HEK293 (cell line): ENCODE data around the gene NANOS1.

Experiments used
- CTCF ChIA-PET: fragments of 350-600 bp; formaldehyde crosslinking; extraction: SDS; loops from one replicate; lab custom pipeline; 2021; ENCODE audit warnings: antibody characterized with exemption; lab: Yijun Ruan, JAX
- POLR2A ChIA-PET: fragments of 300-600 bp; formaldehyde crosslinking; extraction: SDS; loops from one replicate; lab custom pipeline; 2020; ENCODE audit warnings: antibody characterized with exemption, inconsistent platforms; lab: Yijun Ruan, JAX
- H3K27ac ChIP-seq: fragments of 200-500 bp; sonication (Bioruptor generic); 2 replicates; pipeline ENCODE4 v1.5.1; 2014; ENCODE audit warnings: low read depth, low read length, control low read depth, inconsistent platforms; ENCODE audit errors: extremely low read depth
- H3K36me3 ChIP-seq, 2 experiments: fragments of 200-500 bp in 1 of 2; sonication (Bioruptor generic) in 1 of 2; 1 replicate in 1 of 2; 2 replicates in 1 of 2; pipeline ENCODE4 v1.5.1; 2014 to 2017; ENCODE audit warnings: inconsistent platforms in 2 of 2, low read length in 2 of 2; ENCODE audit not compliant: control insufficient read depth in 2 of 2, insufficient read depth in 1 of 2
- H3K4me1 ChIP-seq: fragments of 200-500 bp; sonication (Bioruptor generic); 2 replicates; pipeline ENCODE4 v1.5.1; 2014; ENCODE audit warnings: mild to moderate bottlenecking, low read length, inconsistent platforms; ENCODE audit not compliant: control insufficient read depth, insufficient read depth
- H3K4me3 ChIP-seq: 2 replicates; pipeline ENCODE4 v1.5.1; 2011; ENCODE audit warnings: low read depth, mild to moderate bottlenecking, control low read depth, low read length, moderate library complexity
- H3K9me3 ChIP-seq: fragments of 200-500 bp; sonication (Bioruptor generic); 2 replicates; pipeline ENCODE4 v1.5.1; 2014; ENCODE audit warnings: low read depth, low read length, inconsistent platforms; ENCODE audit not compliant: control insufficient read depth, insufficient read depth
- GLIS2 ChIP-seq: fragments of 450-650 bp; formaldehyde crosslinking; IDR thresholded peaks from 2 replicates; pipeline ENCODE4 v1.5.1; 2016; ENCODE audit warnings: missing biosample characterization, missing genetic modification characterization
- IKZF3 ChIP-seq: fragments of 450-650 bp; IDR thresholded peaks from 2 replicates; pipeline ENCODE4 v1.5.0; 2018; ENCODE audit warnings: missing biosample characterization, mild to moderate bottlenecking, missing genetic modification characterization, moderate library complexity
- KLF16 ChIP-seq: fragments of 450-650 bp; formaldehyde crosslinking; IDR thresholded peaks from 2 replicates; pipeline ENCODE4 v1.5.1; 2017; ENCODE audit warnings: missing biosample characterization, missing genetic modification characterization
- MZF1 ChIP-seq: fragments of 450-650 bp; formaldehyde crosslinking; IDR thresholded peaks from 2 replicates; pipeline ENCODE4 v1.5.1; 2017; ENCODE audit warnings: missing biosample characterization, missing genetic modification characterization, borderline replicate concordance
- PATZ1 ChIP-seq: fragments of 450-650 bp; formaldehyde crosslinking; IDR thresholded peaks from 2 replicates; pipeline ENCODE4 v1.5.1; 2016; ENCODE audit warnings: missing biosample characterization, missing genetic modification characterization
- REPIN1 ChIP-seq: fragments of 450-650 bp; formaldehyde crosslinking; IDR thresholded peaks from 2 replicates; pipeline ENCODE4 v1.5.1; 2017; ENCODE audit warnings: missing biosample characterization, missing genetic modification characterization, low read depth
- SP3 ChIP-seq: fragments of 450-650 bp; formaldehyde crosslinking; IDR thresholded peaks from 2 replicates; pipeline ENCODE4 v1.5.1; 2016; ENCODE audit warnings: missing biosample characterization, missing genetic modification characterization
- YY2 ChIP-seq: fragments of 450-650 bp; formaldehyde crosslinking; IDR thresholded peaks from 2 replicates; pipeline ENCODE4 v1.5.1; 2016; ENCODE audit warnings: missing biosample characterization, missing genetic modification characterization
- ZBTB1 ChIP-seq: fragments of 450-650 bp; formaldehyde crosslinking; IDR thresholded peaks from 2 replicates; pipeline ENCODE4 v1.5.1; 2016; ENCODE audit warnings: missing biosample characterization, missing genetic modification characterization
- ZBTB20 ChIP-seq: fragments of 450-650 bp; formaldehyde crosslinking; IDR thresholded peaks from 2 replicates; pipeline ENCODE4 v1.5.1; 2016; ENCODE audit warnings: missing biosample characterization, missing genetic modification characterization
- ZBTB8A ChIP-seq: fragments of 450-650 bp; formaldehyde crosslinking; IDR thresholded peaks from 2 replicates; pipeline ENCODE4 v1.5.1; 2016; ENCODE audit warnings: missing biosample characterization, missing genetic modification characterization
- ZFHX2 ChIP-seq: fragments of 450-650 bp; formaldehyde crosslinking; conservative IDR thresholded peaks from 2 replicates; pipeline ENCODE4 v1.5.1; 2016; ENCODE audit warnings: missing biosample characterization, missing genetic modification characterization
- ZFP37 ChIP-seq: fragments of 450-650 bp; formaldehyde crosslinking; IDR thresholded peaks from 2 replicates; pipeline ENCODE4 v1.5.1; 2016; ENCODE audit warnings: missing biosample characterization, missing genetic modification characterization
- ZFP69B ChIP-seq: fragments of 450-650 bp; formaldehyde crosslinking; IDR thresholded peaks from 2 replicates; pipeline ENCODE4 v1.5.1; 2016; ENCODE audit warnings: missing biosample characterization, missing genetic modification characterization
- ZNF18 ChIP-seq: fragments of 450-650 bp; formaldehyde crosslinking; IDR thresholded peaks from 2 replicates; pipeline ENCODE4 v1.5.1; 2016; ENCODE audit warnings: missing biosample characterization, missing genetic modification characterization
- ZNF19 ChIP-seq: fragments of 450-650 bp; formaldehyde crosslinking; IDR thresholded peaks from 2 replicates; pipeline ENCODE4; 2016; ENCODE audit warnings: missing biosample characterization, missing genetic modification characterization, low read depth
- ZNF341 ChIP-seq: fragments of 450-650 bp; formaldehyde crosslinking; IDR thresholded peaks from 2 replicates; pipeline ENCODE4; 2016; ENCODE audit warnings: low read depth, missing biosample characterization, missing genetic modification characterization
- ZNF610 ChIP-seq: fragments of 450-650 bp; formaldehyde crosslinking; IDR thresholded peaks from 2 replicates; pipeline ENCODE4 v1.5.1; 2016; ENCODE audit warnings: missing biosample characterization, missing genetic modification characterization, borderline replicate concordance
- ZNF654 ChIP-seq: fragments of 450-650 bp; formaldehyde crosslinking; IDR thresholded peaks from 2 replicates; pipeline ENCODE4 v1.5.1; 2016; ENCODE audit warnings: low read depth, missing biosample characterization, missing genetic modification characterization
- ZNF664 ChIP-seq: fragments of 450-650 bp; formaldehyde crosslinking; IDR thresholded peaks from 2 replicates; pipeline ENCODE4 v1.5.1; 2016; ENCODE audit warnings: missing biosample characterization, missing genetic modification characterization
- ZNF747 ChIP-seq: fragments of 450-650 bp; formaldehyde crosslinking; IDR thresholded peaks from 2 replicates; pipeline ENCODE4 v1.5.1; 2016; ENCODE audit warnings: missing biosample characterization, missing genetic modification characterization
- ZNF76 ChIP-seq: fragments of 450-650 bp; formaldehyde crosslinking; IDR thresholded peaks from 2 replicates; pipeline ENCODE4; 2016; ENCODE audit warnings: low read depth, missing biosample characterization, missing genetic modification characterization, borderline replicate concordance
- ZNF777 ChIP-seq: fragments of 450-650 bp; formaldehyde crosslinking; IDR thresholded peaks from 2 replicates; pipeline ENCODE4 v1.5.1; 2017; ENCODE audit warnings: missing biosample characterization, missing genetic modification characterization, borderline replicate concordance
- ZNF791 ChIP-seq: fragments of 450-650 bp; formaldehyde crosslinking; IDR thresholded peaks from 2 replicates; pipeline ENCODE4 v1.5.1; 2016; ENCODE audit warnings: missing biosample characterization, missing genetic modification characterization
- ZXDB ChIP-seq: fragments of 450-650 bp; formaldehyde crosslinking; IDR thresholded peaks from 2 replicates; pipeline ENCODE4 v1.5.1; 2016; ENCODE audit warnings: missing biosample characterization, missing genetic modification characterization
- TF ChIP-seq, protein P1 (sequence below): fragments of 450-650 bp; formaldehyde crosslinking; IDR thresholded peaks from 2 replicates; pipeline ENCODE4 v1.5.1; 2016; ENCODE audit warnings: missing biosample characterization, missing genetic modification characterization
- TF ChIP-seq, protein P2 (sequence below): fragments of 450-650 bp; formaldehyde crosslinking; IDR thresholded peaks from 2 replicates; pipeline ENCODE4 v1.5.1; 2016; ENCODE audit warnings: missing biosample characterization, missing genetic modification characterization

Gene NANOS1

GRCh38 chr10:119079599-119080520, 50.3 kb downstream of the NANOS1 start:
- ChIA-PET POLR2A (interaction anchor here (0.6 to 3.3 kb wide), 5 partner anchors 8 to 521 kb away, joined by 3 to 19 read pairs (median 3); partner anchors contain the start of gene DENND10), CTCF (interaction anchor here (0.6 kb wide), 1 partner anchor 9 kb away, joined by 3 read pairs; no protein-coding TSS in a partner anchor)
- H3K9me3 ChIP-seq, result no peaks in the 10 kb centered on the region
- H3K36me3 ChIP-seq, result peaks cover 6 to 20% of the 10 kb centered on the region in 2 experiments; a peak in 2 of 3 replicates
- peak overlapping the region; percentile 94 for H3K4me3 ChIP-seq
- peaks cover 12% of the 10 kb centered on the region for H3K4me1 ChIP-seq
- peak overlapping the region; percentile 96 for H3K27ac ChIP-seq
- TF ChIP-seq ZNF341 (tag by site-specific recombination) (peak; percentile 55), ZFP69B (tag by site-specific recombination) (0 out of 2 replicates have a peak, but pooled peaks have one; percentile 8), ZNF664 (tag by site-specific recombination) (no peak), ZNF76 (tag by site-specific recombination) (0 out of 2 replicates have a peak, but pooled peaks have one; percentile 17), ZNF610 (0 out of 2 replicates have a peak, but pooled peaks have one; percentile 26), REPIN1 (tag by site-specific recombination) (0 out of 2 replicates have a peak, but pooled peaks have one; percentile 61), ZNF654 (no peak), GLIS2 (tag by site-specific recombination) (peak; percentile 92), SP3 (tag by site-specific recombination) (peak; percentile 62), ZNF777 (no peak), MZF1 (no peak), ZNF19 (no peak), ZNF747 (tag by site-specific recombination) (no peak), IKZF3 (0 out of 2 replicates have a peak, but pooled peaks have one; percentile 7), YY2 (tag by site-specific recombination) (peak; percentile 76), ZBTB20 (peak; percentile 55; the same call in 1 of the 2 replicates), PATZ1 (tag by site-specific recombination) (peak; percentile 69), ZBTB8A (tag by site-specific recombination) (no peak; the same call in 1 of the 2 replicates), KLF16 (tag by site-specific recombination) (peak; percentile 81), ZFP37 (tag by site-specific recombination) (no peak), ZBTB1 (no peak), ZNF18 (no peak), ZNF791 (no peak), ZXDB (tag by site-specific recombination) (peak; percentile 49; the same call in 1 of the 2 replicates), ZFHX2 (tag by site-specific recombination) (peak; percentile 77)
- TF ChIP-seq, protein P1, sequence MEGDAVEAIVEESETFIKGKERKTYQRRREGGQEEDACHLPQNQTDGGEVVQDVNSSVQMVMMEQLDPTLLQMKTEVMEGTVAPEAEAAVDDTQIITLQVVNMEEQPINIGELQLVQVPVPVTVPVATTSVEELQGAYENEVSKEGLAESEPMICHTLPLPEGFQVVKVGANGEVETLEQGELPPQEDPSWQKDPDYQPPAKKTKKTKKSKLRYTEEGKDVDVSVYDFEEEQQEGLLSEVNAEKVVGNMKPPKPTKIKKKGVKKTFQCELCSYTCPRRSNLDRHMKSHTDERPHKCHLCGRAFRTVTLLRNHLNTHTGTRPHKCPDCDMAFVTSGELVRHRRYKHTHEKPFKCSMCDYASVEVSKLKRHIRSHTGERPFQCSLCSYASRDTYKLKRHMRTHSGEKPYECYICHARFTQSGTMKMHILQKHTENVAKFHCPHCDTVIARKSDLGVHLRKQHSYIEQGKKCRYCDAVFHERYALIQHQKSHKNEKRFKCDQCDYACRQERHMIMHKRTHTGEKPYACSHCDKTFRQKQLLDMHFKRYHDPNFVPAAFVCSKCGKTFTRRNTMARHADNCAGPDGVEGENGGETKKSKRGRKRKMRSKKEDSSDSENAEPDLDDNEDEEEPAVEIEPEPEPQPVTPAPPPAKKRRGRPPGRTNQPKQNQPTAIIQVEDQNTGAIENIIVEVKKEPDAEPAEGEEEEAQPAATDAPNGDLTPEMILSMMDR (tag by site-specific recombination), result 0 out of 2 replicates have a peak, but pooled peaks have one; percentile 5
- TF ChIP-seq, protein P2, sequence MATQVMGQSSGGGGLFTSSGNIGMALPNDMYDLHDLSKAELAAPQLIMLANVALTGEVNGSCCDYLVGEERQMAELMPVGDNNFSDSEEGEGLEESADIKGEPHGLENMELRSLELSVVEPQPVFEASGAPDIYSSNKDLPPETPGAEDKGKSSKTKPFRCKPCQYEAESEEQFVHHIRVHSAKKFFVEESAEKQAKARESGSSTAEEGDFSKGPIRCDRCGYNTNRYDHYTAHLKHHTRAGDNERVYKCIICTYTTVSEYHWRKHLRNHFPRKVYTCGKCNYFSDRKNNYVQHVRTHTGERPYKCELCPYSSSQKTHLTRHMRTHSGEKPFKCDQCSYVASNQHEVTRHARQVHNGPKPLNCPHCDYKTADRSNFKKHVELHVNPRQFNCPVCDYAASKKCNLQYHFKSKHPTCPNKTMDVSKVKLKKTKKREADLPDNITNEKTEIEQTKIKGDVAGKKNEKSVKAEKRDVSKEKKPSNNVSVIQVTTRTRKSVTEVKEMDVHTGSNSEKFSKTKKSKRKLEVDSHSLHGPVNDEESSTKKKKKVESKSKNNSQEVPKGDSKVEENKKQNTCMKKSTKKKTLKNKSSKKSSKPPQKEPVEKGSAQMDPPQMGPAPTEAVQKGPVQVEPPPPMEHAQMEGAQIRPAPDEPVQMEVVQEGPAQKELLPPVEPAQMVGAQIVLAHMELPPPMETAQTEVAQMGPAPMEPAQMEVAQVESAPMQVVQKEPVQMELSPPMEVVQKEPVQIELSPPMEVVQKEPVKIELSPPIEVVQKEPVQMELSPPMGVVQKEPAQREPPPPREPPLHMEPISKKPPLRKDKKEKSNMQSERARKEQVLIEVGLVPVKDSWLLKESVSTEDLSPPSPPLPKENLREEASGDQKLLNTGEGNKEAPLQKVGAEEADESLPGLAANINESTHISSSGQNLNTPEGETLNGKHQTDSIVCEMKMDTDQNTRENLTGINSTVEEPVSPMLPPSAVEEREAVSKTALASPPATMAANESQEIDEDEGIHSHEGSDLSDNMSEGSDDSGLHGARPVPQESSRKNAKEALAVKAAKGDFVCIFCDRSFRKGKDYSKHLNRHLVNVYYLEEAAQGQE (tag by site-specific recombination), result no peak; the same call in 1 of the 2 replicates
